ENCODE results near the gene GRIN2A. TPM values are rescaled to one million over a fixed set of nuclear protein-coding genes. Genes with fewer than 3 reads are reported as not detected.

Gene GRIN2A
- total RNA-seq, 4 donors from 2014 or later, result 0.32 to 3.6 (median 2.0) TPM

GRCh38 chr16:9802160-9802559 is 380.1 kb downstream of the GRIN2A start:
- no peak overlapping the region for H3K4me3 ChIP-seq
- WGBS, result 100% methylated on average over 1 of the region's 1 CpG
- no peaks in the 10 kb centered on the region for H3K27me3 ChIP-seq
- H3K9me3 ChIP-seq, result no peaks in the 10 kb centered on the region
- intact Hi-C loops (cut with DNase I), result no loop called here
- no peaks in the 10 kb centered on the region for H3K36me3 ChIP-seq
- H3K4me1 ChIP-seq, result peaks cover 0 to 4% (median 0%) of the 10 kb centered on the region in 4 donors
- no peak for TF ChIP-seq EP300 (IDR thresholded peaks at IDR 0.05)
- TF ChIP-seq POLR2AphosphoS5 (IDR thresholded peaks at IDR 0.05), result no peak
- TF ChIP-seq POLR2A (IDR thresholded peaks at IDR 0.05; ENCODE audit: low read depth), result no peak
- TF ChIP-seq, protein P1, sequence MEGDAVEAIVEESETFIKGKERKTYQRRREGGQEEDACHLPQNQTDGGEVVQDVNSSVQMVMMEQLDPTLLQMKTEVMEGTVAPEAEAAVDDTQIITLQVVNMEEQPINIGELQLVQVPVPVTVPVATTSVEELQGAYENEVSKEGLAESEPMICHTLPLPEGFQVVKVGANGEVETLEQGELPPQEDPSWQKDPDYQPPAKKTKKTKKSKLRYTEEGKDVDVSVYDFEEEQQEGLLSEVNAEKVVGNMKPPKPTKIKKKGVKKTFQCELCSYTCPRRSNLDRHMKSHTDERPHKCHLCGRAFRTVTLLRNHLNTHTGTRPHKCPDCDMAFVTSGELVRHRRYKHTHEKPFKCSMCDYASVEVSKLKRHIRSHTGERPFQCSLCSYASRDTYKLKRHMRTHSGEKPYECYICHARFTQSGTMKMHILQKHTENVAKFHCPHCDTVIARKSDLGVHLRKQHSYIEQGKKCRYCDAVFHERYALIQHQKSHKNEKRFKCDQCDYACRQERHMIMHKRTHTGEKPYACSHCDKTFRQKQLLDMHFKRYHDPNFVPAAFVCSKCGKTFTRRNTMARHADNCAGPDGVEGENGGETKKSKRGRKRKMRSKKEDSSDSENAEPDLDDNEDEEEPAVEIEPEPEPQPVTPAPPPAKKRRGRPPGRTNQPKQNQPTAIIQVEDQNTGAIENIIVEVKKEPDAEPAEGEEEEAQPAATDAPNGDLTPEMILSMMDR (IDR thresholded peaks at IDR 0.05), result no peak
- no peak for DNase-seq (ENCODE audit: extremely low spot score)
- H3K27ac ChIP-seq (replicated peaks in 1 of 4), result no peak overlapping the region

GRCh38 chr16:9801651-9802050 is 380.6 kb downstream of the GRIN2A start:
- intact Hi-C loops (cut with DNase I), result no loop called here

GRCh38 chr16:9800186-9800738 is 382.0 kb downstream of the GRIN2A start:
- H3K4me3 ChIP-seq, result no peak overlapping the region
- no peak for DNase-seq (ENCODE audit: extremely low spot score)
- no peaks in the 10 kb centered on the region for H3K27me3 ChIP-seq
- 82% methylated on average over 6 of the region's 6 CpGs for WGBS
- H3K4me1 ChIP-seq, result peaks cover 0 to 4% (median 0%) of the 10 kb centered on the region in 4 donors
- TF ChIP-seq POLR2AphosphoS5 (IDR thresholded peaks at IDR 0.05), result no peak
- TF ChIP-seq, protein P1 (IDR thresholded peaks at IDR 0.05), result no peak
- TF ChIP-seq EP300 (IDR thresholded peaks at IDR 0.05), result no peak
- TF ChIP-seq POLR2A (IDR thresholded peaks at IDR 0.05; ENCODE audit: low read depth), result no peak
- H3K9me3 ChIP-seq, result no peaks in the 10 kb centered on the region
- intact Hi-C loops (cut with DNase I), result no loop called here
- no peaks in the 10 kb centered on the region for H3K36me3 ChIP-seq
- no peak overlapping the region for H3K27ac ChIP-seq (replicated peaks in 1 of 4)

More at GRCh38 chr16:9801651-9802050, 380.6 kb downstream of the GRIN2A start:
- DNase-seq (ENCODE audit: extremely low spot score), result no peak
- Histone ChIP-seq H3K36me3 (no peaks in the 10 kb centered on the region), H3K27me3 (no peaks in the 10 kb centered on the region), H3K27ac (replicated peaks in 1 of 4) (no peak overlapping the region), H3K4me1 (peaks cover 0 to 4% (median 0%) of the 10 kb centered on the region in 4 donors), H3K9me3 (no peaks in the 10 kb centered on the region), H3K4me3 (no peak overlapping the region)
- TF ChIP-seq EP300 (IDR thresholded peaks at IDR 0.05) (no peak), POLR2AphosphoS5 (IDR thresholded peaks at IDR 0.05) (no peak), POLR2A (IDR thresholded peaks at IDR 0.05; ENCODE audit: low read depth) (no peak)
- TF ChIP-seq, protein P1 (IDR thresholded peaks at IDR 0.05), result no peak
- 94% methylated on average over 1 of the region's 1 CpG for WGBS

DNA sequence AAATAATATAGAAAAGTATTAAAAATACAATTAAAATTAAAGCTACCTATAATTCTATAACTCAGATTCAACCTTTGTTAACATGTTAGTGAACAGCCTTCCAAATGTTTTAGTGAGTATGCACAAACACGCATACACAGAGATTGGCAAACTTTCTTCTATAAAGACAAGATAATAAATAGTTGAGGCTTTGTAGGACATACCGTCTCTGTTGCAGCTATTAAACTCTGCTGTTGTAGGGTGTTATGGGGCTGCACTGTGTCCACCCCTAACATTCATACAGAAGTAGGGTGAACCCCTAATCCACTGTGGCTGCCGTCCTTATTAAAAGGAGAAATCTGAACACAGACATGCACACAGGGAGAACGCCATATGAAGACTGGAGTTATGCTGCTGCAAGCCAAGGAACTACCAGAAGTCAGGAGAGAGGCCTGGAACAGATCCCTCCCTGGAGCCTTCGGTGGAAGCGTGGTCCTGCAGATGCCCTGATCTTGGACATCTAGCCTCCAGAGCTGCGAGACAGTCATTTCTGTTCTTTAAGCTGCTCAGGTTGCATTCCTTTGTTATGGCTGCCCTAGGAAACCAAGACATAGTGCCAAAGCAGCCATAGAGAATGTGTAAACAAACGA is 383.2 kb downstream of the GRIN2A start:
- no peak overlapping the region for H3K27ac ChIP-seq (replicated peaks in 1 of 4)
- H3K4me1 ChIP-seq, result peaks cover 0 to 4% (median 0%) of the 10 kb centered on the region in 4 donors
- no peaks in the 10 kb centered on the region for H3K9me3 ChIP-seq
- intact Hi-C loops (cut with DNase I), result no loop called here
- TF ChIP-seq POLR2AphosphoS5 (IDR thresholded peaks at IDR 0.05) (no peak), POLR2A (IDR thresholded peaks at IDR 0.05; ENCODE audit: low read depth) (no peak), EP300 (IDR thresholded peaks at IDR 0.05) (no peak)
- TF ChIP-seq, protein P1 (IDR thresholded peaks at IDR 0.05), result no peak
- WGBS, result 80% methylated on average over 8 of the region's 8 CpGs
- DNase-seq (ENCODE audit: extremely low spot score), result no peak
- no peaks in the 10 kb centered on the region for H3K36me3 ChIP-seq
- H3K27me3 ChIP-seq, result no peaks in the 10 kb centered on the region
- no peak overlapping the region for H3K4me3 ChIP-seq
